Duodenal mucosa (tissue), 2 donors: ENCODE data around the gene CSAD.

Experiments used
- H3K27ac ChIP-seq: one replicate; pipeline ENCODE4 v1.7.0; 2013; ENCODE audit warnings: low read depth, low read length
- H3K27me3 ChIP-seq, 2 donors: one replicate each; pipeline ENCODE4 v1.7.0; 2013; ENCODE audit warnings: low read length in 2 of 2, control low read depth in 1 of 2; ENCODE audit not compliant: insufficient read depth in 2 of 2, control insufficient read depth in 1 of 2
- H3K36me3 ChIP-seq, 2 donors: one replicate each; pipeline ENCODE4 v1.7.0; 2013; ENCODE audit warnings: low read length in 2 of 2, control low read depth in 1 of 2; ENCODE audit not compliant: insufficient read depth in 2 of 2, control insufficient read depth in 1 of 2
- H3K4me1 ChIP-seq, 2 donors: one replicate each; pipeline ENCODE4 v1.7.0; 2013; ENCODE audit warnings: low read length in 2 of 2, control low read depth in 1 of 2; ENCODE audit not compliant: insufficient read depth in 2 of 2, control insufficient read depth in 1 of 2
- H3K4me3 ChIP-seq, 2 donors: one replicate each; pipeline ENCODE4 v1.7.0; 2013; ENCODE audit warnings: low read length in 2 of 2, low read depth in 1 of 2
- H3K9ac ChIP-seq, 2 donors: one replicate each; pipeline ENCODE4 v1.7.0; 2013; ENCODE audit warnings: low read length in 2 of 2, low read depth in 1 of 2
- H3K9me3 ChIP-seq, 2 donors: one replicate each; pipeline ENCODE4 v1.7.0; 2013; ENCODE audit warnings: low read length in 2 of 2, control low read depth in 1 of 2; ENCODE audit not compliant: control insufficient read depth in 1 of 2

The CSAD gene

DNA sequence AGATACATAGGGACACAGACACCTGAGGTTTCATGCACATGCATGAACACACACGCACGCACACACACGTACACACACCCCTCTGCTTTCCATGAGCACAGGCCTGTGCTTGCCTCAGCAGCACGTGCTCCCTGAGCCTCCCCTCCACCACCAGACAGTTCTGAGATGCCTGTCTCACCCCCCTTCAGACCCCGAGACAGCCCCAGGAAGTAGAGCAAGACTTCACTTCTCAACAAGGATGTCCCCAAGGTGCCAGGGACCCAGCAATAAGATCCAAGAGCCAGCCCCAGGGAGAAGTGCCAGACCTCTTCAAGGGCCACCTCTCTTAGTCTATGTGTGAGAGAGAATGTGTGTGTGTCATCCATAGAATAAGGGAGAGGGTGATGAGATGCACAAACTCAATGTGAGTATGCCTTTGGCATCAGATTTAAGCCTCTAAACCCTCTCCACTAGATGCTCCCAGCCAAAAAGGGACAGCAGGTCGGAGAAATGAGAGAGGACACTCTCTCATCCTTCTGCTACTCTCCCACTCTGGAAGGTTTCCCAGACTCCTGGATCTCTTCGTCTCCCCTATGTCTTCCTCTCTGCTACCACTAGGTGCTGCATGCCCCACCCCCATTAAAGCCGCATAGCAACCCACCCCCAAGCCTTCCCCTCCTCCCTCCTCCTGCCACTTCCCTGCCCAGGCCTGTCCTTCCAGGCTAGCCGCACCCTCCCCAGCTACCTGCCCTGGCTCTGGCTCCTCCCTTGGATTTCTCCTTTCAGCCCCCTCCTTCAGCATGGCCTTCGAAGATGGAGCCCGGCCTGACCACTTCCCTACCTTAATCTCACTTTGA lies 43.6 kb upstream of the CSAD start:
- Histone ChIP-seq H3K27me3 (peaks cover 0 to 6% of the 10 kb centered on the region in 2 donors), H3K36me3 (no peaks in the 10 kb centered on the region), H3K9ac (no peak overlapping the region), H3K27ac (no peak overlapping the region), H3K9me3 (no peaks in the 10 kb centered on the region), H3K4me1 (peaks cover 30 to 32% of the 10 kb centered on the region in 2 donors), H3K4me3 (no peak overlapping the region)

DNA sequence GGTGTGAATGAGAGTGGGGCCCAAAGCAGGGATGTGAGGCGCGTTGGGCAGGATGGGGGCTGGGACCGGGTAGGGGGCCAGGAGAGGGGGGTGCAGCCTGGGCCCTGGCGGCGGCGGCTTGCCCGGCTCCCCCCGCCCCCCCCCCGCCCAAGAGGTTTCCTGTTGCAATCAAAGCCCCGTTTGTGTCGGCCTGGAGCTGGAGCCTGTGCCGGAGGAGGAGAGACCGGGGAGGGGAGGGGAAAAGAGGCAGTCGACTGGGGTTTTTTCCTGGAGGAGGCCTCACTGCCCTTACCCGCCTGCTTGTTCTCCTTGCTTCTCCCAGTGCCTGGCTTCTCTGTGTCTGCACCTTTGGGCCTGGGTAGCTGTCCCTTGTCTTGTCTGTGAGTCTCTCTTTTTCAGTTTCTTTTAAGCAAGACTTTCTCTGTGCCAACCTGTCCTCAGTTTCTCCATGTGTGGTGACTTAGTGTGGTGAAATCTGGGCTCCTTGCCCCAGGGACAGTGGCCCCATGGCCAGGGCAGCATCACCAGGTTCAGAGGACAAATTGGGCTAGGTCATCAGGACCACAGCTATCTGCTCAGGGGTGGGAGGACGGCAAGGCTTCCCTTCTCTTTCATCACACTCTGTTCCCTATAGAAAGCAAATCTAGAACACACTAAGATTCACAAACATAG lies 42.8 kb upstream of the CSAD start:
- Histone ChIP-seq H3K4me3 (no peak overlapping the region), H3K4me1 (peaks cover 35 to 36% of the 10 kb centered on the region in 2 donors), H3K27ac (peak overlapping the region; percentile 6), H3K9me3 (no peaks in the 10 kb centered on the region), H3K36me3 (no peaks in the 10 kb centered on the region), H3K9ac (peak overlapping the region in 1 of 2 donors; percentile 2), H3K27me3 (peaks cover 0 to 7% of the 10 kb centered on the region in 2 donors)

DNA sequence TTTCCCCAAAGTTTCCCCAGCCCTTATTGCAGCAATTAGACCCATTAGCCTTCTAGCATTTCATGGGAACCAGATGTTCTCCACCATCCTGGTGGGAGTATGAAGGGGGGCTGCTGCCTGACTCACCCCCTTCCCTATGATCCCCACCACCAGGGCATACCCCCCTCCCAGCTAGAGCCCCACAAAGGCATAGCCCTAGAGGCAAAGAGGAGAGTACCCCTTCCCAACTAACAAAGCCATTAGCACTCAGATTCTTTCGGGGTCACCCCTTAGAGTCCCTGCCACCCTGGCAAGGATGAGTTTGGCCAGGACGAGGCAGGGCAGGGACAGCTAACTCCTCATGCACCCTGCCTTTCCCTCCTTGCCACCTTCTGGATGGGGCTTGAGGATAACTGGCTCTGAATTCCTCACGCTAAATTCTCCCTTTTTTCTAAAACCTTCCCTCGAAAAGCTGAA lies 42.1 kb upstream of the CSAD start:
- Histone ChIP-seq H3K4me3 (no peak overlapping the region), H3K36me3 (no peaks in the 10 kb centered on the region), H3K9me3 (no peaks in the 10 kb centered on the region), H3K9ac (no peak overlapping the region), H3K27ac (peak overlapping the region; percentile 6), H3K27me3 (peaks cover 0 to 7% of the 10 kb centered on the region in 2 donors), H3K4me1 (peaks cover 36 to 42% of the 10 kb centered on the region in 2 donors)

DNA sequence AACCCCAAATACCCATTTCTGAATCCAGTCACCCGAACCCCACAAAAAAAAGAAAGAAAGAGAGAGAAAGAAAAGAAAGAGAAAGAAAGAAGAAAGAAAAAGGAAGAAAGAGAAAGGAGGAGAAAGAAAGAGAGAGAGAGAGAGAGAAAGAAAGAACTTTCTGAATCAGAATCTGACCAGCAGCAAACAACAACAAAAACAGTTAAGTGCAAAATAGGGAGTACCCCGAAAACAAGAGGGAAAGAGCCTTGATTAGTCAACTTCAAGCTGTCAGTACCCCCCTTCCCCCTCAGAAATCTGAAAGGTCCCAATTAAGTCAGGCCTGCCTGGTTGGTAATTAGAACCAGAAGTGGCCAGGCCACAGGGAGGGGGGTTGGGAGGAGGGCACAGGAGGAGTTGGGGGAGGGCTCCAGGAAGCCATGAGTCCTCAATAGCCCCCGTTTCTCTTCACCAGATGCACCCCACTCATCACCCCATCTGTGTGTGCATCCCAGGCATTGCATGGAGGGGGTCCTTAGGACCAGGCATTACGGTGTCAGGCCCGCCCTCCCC lies 41.5 kb upstream of the CSAD start:
- no peaks in the 10 kb centered on the region for H3K36me3 ChIP-seq
- no peaks in the 10 kb centered on the region for H3K9me3 ChIP-seq
- peaks cover 40 to 47% of the 10 kb centered on the region in 2 donors for H3K4me1 ChIP-seq
- H3K4me3 ChIP-seq, result peak overlapping the region in 1 of 2 donors; percentile 25
- no peak overlapping the region for H3K9ac ChIP-seq
- H3K27ac ChIP-seq, result peak overlapping the region; percentile 98
- H3K27me3 ChIP-seq, result peaks cover 0 to 7% of the 10 kb centered on the region in 2 donors

DNA sequence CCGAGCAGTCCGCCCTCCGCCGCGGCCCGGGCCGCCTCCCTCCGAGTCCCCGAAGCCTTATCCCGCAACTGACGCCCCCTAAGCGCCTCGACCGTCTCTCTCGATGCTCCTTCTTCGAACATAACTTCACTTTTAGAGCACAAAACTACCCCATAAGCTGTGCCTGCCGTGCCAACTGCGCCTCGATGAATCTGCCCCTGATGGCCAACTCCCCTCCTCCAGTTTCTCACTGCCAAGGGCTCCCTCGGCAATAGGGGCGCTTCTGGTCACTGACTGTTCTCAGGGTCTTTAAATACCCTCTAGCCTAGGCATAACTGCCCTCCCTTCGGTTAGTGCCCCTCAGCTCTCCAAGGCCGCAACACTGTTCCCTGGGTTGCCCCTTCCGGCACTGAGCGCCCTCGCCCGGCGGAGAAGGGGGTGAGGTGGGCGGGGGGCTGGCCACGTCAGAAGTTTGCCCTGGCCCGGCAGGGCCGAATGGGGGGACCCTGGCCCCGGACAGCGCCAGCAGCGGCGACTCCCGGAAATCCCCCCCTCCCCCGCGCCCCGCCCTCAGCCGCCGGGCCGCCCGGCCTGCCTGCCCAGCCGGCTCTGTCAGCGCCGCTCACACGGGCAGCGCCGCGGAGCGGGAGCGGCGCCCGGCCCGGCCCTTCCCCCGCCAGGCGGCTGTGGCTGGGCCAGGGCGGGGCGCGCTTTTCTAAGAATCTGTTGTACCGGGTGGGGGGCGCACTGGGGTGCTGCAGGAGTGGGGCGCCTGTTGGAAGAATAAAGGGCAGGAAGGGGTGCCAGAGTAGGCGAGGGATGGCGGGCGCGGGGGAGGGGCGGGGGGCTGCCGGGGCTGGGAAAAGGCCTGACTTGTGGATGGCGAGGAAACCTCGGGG lies 40.7 kb upstream of the CSAD start:
- H3K27ac ChIP-seq, result peak overlapping the region; percentile 98
- no peaks in the 10 kb centered on the region for H3K36me3 ChIP-seq
- peaks cover 43 to 51% of the 10 kb centered on the region in 2 donors for H3K4me1 ChIP-seq
- no peaks in the 10 kb centered on the region for H3K9me3 ChIP-seq
- H3K4me3 ChIP-seq, result peak overlapping the region; percentile 94
- peaks cover 0 to 7% of the 10 kb centered on the region in 2 donors for H3K27me3 ChIP-seq
- H3K9ac ChIP-seq, result peak overlapping the region; percentile 90 to 97

DNA sequence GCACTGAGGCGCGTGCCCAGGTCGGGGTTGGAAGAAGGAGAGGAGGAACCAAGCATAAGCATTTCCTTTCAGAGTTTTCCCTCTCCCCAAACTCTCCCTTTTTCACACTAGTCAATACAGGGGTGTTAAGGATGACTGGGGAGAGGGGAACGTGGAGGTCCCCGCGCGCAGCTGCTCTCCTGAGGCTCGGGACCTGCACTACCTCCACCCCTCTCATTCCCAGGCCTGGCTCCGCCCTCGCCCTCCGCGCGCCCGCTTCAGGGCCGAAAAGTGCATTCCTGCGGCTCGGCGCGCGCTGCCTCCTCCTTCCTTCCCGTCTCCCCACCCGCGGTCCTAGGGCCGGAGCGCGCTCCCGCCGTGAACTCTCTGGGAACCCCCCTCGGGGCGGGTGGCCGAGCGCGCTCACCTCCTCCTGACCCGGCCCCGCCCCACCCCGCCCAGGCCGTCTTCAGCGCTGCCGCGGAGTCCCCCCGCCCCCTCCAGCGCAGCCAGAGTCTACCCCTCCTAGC lies 40.0 kb upstream of the CSAD start:
- Histone ChIP-seq H3K27ac (peak overlapping the region; percentile 98), H3K9ac (peak overlapping the region; percentile 90 to 97), H3K4me1 (peaks cover 49 to 51% of the 10 kb centered on the region in 2 donors), H3K36me3 (no peaks in the 10 kb centered on the region), H3K27me3 (peaks cover 0 to 7% of the 10 kb centered on the region in 2 donors), H3K4me3 (peak overlapping the region; percentile 94), H3K9me3 (no peaks in the 10 kb centered on the region)

DNA sequence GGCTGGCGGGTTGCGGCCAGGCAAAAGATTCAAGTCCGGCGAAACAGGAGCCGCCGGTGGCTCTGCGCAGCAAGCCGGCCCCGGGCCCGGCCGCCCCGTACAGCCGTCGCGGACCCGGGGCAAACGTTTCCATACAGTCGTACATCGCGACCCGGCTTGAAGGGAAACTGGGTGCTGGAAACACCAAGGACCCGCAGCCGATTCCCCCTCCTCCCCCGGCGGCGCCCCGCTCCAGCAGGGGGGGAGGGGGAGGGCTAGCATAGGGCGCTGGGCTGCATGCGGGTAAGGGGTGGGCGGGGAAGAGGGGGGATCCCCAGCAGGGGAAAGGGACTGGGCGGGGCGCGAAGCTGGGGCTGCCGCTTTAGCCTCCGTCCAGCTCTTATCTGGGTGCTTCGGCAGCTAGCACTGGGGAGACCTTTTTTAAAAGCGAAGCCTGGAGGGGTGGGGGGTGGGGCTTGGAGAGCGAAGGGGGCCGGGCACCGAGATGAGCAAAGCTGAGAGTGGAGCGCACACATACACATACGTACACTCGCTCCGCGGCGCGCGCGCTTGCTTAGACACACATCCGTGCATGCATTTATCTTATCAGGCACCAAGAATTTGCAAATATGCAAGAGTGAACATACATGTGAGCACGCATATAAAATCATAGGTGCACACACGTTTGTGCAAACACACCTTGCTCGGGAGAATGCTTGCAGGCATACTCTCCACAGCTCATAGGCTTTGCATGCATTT lies 39.4 kb upstream of the CSAD start:
- Histone ChIP-seq H3K9me3 (no peaks in the 10 kb centered on the region), H3K27me3 (peaks cover 0 to 7% of the 10 kb centered on the region in 2 donors), H3K36me3 (no peaks in the 10 kb centered on the region), H3K4me1 (peaks cover 49 to 51% of the 10 kb centered on the region in 2 donors), H3K4me3 (peak overlapping the region; percentile 85 to 94), H3K27ac (peak overlapping the region; percentile 67), H3K9ac (peak overlapping the region; percentile 53 to 58)

DNA sequence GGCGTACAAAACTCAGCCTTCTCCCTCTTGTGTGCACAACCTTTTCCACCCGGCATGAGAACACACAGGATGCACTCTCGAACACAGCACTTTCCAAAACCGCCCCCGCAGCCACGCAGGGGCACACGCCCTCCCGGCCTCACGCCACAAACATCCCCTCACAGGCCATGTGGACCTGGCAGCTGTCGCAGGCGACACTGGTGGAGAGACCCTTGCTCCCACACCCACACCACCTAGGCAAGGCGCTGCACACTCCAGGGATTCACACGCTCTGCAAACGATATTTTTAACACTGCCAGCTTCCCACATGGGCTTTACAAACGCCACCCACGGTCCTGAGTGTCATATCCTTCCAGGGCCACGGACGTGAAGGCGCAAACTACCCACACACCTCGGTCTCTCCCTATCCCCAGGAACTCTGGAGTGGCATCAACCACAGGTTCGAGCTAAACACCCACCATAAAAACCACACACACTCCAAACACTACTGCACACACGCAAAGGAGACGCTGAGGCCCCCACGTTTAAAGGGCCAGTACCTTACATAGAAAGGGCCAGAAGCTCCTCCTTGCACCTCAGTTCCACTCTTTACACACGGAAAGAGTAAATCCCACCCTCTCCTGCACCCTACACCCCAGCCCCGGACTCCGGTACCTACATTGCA lies 38.7 kb upstream of the CSAD start:
- Histone ChIP-seq H3K9me3 (no peaks in the 10 kb centered on the region), H3K9ac (peak overlapping the region; percentile 49 to 52), H3K4me1 (peaks cover 44 to 48% of the 10 kb centered on the region in 2 donors)

More for the DNA sequence above, 38.7 kb upstream of the CSAD start:
- Histone ChIP-seq H3K27ac (no peak overlapping the region), H3K27me3 (peaks cover 0 to 7% of the 10 kb centered on the region in 2 donors), H3K4me3 (peak overlapping the region; percentile 85 to 94), H3K36me3 (peaks cover 0 to under 1% of the 10 kb centered on the region in 2 donors)
